Stimulated activated CD8-positive, alpha-beta memory T cell treated with anti-CD3 and anti-CD28 coated beads, Interleukin-15, amount 100 ng/mL, for 4 hours (primary cell): Measurements from ENCODE around the gene AKAP6.

ENCODE experiments used
- DNase-seq, 2 donors: peaks; one replicate each; pipeline ENCODE4 v3.0.0-alpha.2; 2020; ENCODE audit warnings: low read depth in 2 of 2

The AKAP6 gene

GRCh38 chr14:32329146-32329545, at the start of gene AKAP6:
Gene AKAP6 (plus strand): TSS chr14:32329298. CDS start chr14:32433494, 104,196 bp downstream.
- no peak for DNase-seq

- no peak for DNase-seq
Observed at GRCh38 chr14:32286602-32287001, 42.5 kb upstream of the AKAP6 start.

- DNase-seq: no peak
Observed at GRCh38 chr14:32296366-32296765, 32.7 kb upstream of the AKAP6 start.

GRCh38 chr14:32298346-32298745, 30.8 kb upstream of the AKAP6 start:
- DNase-seq: no peak

- DNase-seq: no peak
Observed at GRCh38 chr14:32300136-32300535, 29.0 kb upstream of the AKAP6 start.

GRCh38 chr14:32303865-32304264, 25.2 kb upstream of the AKAP6 start:
- DNase-seq: no peak

- no peak for DNase-seq
Observed at GRCh38 chr14:32304296-32304695, 24.8 kb upstream of the AKAP6 start.

GRCh38 chr14:32306549-32306948, 22.5 kb upstream of the AKAP6 start:
- no peak for DNase-seq

GRCh38 chr14:32307881-32308582, 21.1 kb upstream of the AKAP6 start:
- no peak for DNase-seq

GRCh38 chr14:32310876-32311275, 18.2 kb upstream of the AKAP6 start:
- no peak for DNase-seq

GRCh38 chr14:32311294-32312009, 17.6 kb upstream of the AKAP6 start:
- no peak for DNase-seq

GRCh38 chr14:32312010-32312331, 17.1 kb upstream of the AKAP6 start:
- no peak for DNase-seq

- DNase-seq: no peak
Observed at GRCh38 chr14:32313844-32314376, 15.2 kb upstream of the AKAP6 start.

GRCh38 chr14:32318087-32318795, 10.9 kb upstream of the AKAP6 start:
- no peak for DNase-seq

GRCh38 chr14:32319368-32320049, 9.6 kb upstream of the AKAP6 start:
- DNase-seq: no peak

GRCh38 chr14:32324601-32325000, 4.5 kb upstream of the AKAP6 start:
- no peak for DNase-seq

GRCh38 chr14:32327255-32327961, 1.7 kb upstream of the AKAP6 start:
- DNase-seq: no peak

GRCh38 chr14:32329690-32330285, 690 bp downstream of the AKAP6 start:
- no peak for DNase-seq

- no peak for DNase-seq
Observed at GRCh38 chr14:32330351-32331111, 1.4 kb downstream of the AKAP6 start.

- no peak for DNase-seq
Observed at GRCh38 chr14:32331206-32331605, 2.1 kb downstream of the AKAP6 start.
